Hepatic stellate cell (primary cell): ENCODE measurements around the gene PAXX.

Experiments used
- DNase-seq: peaks from one replicate; pipeline ENCODE4 v3.0.0; 2011; ENCODE audit warnings: low spot score

PAXX gene, protein sequence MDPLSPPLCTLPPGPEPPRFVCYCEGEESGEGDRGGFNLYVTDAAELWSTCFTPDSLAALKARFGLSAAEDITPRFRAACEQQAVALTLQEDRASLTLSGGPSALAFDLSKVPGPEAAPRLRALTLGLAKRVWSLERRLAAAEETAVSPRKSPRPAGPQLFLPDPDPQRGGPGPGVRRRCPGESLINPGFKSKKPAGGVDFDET

DNA sequence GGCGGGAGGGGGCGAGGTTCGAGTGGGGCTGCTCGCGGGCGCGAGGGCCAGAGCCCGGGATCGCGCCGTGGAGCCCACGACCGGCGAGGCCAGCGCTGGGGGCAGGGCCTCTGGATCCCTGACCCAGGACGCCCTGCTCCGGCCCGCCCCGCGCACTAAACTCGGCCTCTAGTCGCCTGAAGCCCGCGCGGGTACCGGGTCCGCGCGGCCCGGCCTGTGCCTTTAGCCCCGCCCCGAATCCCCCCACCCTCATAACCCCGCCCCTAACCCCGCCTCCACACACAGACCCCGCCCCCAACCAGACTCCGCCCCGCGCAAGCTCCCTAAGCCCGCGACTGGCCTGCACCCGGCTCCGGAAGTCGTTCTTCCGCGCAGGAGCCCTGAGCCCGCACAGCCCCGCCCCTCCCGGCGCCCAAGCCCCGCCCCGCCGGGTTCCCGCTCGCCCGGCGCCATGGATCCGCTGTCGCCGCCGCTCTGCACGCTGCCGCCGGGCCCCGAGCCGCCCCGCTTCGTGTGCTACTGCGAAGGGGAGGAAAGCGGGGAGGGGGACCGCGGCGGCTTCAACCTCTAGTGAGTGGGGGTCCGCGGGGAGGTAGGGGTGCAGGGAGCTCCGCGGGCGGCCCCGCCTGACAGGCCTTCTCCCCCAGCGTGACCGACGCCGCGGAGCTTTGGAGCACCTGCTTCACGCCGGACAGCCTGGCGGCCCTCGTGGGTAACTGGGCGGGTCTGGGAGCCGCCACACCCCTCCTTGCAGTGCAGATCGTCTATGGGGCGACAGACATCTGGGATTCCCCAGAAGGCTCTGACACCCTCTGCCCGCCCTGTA lies at the start of gene PAXX:
Gene PAXX (plus strand): TSS at position 430 of the 826 bp plus-strand sequence. CDS start 22 bp downstream, at position 452.
- DNase-seq, result peak; percentile 99

DNA sequence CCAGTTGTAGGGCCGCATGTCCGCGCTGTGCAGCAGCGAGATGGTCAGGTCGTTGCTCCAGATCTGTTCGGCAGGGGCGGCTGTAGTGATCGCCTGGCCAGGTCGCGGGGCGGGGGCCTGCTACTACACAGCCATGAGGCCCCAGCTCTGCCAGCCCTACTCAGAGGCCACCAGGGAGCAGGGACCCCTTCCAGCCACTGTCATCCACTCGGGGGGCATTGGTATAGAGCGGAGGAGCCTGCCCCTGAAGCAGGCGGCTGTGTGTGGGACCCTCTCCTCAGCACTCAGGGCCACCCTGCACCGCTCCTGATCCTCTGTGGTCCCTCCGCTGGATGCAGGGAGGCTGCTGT lies 49.4 kb upstream of the PAXX start:
- no peak for DNase-seq

DNA sequence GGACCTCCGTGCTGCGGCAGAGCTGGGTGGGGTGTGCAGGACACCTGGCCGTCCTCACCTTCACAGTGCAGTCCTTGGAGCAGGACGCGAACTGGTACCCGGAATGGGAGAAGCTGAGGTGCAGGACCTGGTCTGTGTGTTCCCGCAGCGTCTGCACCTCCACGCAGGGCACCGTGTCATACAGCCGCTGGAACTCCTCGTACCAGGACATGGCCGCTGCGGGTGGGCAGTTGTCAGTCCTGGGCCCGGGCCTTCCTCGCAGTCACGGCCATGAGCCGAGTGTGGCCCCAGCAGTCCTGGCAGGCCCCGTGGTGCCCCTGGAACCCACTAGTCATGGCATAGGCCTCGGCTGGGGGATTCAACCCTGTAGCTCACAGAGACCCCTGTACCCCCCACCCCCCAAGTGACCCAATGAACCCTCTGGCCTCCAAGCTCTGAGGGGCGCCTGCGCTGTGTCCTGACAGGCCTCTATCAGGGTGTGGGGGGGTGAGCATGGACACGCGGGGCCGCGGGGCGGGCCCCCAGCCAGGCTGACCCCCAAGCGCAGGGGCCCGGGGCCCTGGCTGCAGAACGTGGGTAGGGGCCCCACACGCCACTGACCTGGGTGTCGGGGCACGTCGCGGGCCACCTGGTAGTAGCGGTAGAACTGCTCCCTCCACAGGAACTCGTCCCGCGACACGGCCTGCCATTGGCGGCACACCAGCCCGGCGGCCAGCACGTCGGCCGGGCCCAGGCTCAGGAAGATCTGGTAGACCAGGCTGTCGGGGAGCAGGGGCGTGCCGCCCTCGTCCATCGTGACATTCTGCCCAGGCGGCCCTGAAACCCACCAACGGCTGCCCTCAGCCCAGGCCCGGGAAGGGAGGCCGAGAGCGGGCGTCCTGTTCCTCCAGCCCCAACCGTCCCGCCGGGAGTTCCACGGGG lies 48.7 kb upstream of the PAXX start:
- DNase-seq, result no peak

DNA sequence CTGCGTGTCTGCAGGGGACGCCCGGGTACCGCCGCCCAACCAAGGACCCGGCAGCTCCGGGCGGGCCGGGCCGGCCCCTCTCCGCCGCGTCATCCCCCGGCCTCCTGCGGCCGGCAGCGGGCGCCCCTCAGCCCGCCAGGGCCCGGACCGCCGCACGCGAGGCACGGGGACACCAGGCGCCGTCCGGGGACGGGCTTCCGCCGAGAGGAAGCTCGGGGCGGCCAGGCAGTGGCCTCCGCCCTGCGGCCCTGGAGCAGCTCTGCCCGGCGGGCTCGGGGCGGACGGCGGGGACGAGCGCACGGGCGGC lies 48.1 kb upstream of the PAXX start:
- DNase-seq, result peak; percentile 91

DNA sequence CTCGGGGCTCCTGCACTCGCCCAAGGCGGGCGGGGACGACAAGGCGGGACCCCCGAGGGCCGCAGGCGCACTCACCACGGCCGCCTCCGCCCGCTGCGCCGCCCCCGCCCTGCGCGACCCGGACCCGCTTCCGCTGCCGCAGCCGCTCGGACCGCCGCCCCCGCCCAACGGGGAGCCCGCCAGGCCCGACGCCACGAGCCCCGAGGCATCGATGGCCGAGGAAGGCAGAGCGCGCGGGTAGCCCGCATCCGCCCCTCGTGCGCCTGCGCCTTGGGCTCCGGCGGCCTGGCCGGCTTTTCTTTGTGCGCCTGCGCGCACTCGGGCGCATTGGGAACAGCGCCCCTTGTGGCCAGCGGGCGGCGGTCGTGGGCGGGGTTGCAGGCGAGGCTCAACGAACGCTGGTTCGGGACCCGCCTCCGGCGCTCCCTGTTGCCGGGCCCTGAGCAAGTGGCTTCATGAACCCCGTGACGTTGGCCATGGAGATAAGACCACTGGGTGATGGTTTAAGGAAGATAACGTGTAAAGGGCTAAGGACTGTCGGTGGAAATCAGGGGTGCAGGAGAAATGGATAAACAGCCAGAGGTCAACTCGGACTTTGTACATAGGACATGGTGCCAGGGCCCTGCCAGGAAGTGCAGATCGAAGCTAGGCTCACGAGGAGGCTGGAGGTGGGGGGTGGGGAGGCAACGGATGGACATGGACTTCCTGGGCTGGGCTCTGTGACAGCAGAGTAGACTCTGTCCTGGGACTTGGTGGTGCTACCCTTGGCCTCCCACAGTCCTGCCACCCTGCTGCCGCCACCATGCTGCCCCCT lies 47.5 kb upstream of the PAXX start, which contains the start of the genes C8G and FBXW5:
Gene C8G (plus strand): TSS at position 725 of the 814 bp plus-strand sequence. CDS start 78 bp downstream, at position 803.
Gene FBXW5 (minus strand): TSS at position 220 of the 814 bp plus-strand sequence. CDS start 655 bp downstream, outside the sequence.
- peak; percentile 100 for DNase-seq

DNA sequence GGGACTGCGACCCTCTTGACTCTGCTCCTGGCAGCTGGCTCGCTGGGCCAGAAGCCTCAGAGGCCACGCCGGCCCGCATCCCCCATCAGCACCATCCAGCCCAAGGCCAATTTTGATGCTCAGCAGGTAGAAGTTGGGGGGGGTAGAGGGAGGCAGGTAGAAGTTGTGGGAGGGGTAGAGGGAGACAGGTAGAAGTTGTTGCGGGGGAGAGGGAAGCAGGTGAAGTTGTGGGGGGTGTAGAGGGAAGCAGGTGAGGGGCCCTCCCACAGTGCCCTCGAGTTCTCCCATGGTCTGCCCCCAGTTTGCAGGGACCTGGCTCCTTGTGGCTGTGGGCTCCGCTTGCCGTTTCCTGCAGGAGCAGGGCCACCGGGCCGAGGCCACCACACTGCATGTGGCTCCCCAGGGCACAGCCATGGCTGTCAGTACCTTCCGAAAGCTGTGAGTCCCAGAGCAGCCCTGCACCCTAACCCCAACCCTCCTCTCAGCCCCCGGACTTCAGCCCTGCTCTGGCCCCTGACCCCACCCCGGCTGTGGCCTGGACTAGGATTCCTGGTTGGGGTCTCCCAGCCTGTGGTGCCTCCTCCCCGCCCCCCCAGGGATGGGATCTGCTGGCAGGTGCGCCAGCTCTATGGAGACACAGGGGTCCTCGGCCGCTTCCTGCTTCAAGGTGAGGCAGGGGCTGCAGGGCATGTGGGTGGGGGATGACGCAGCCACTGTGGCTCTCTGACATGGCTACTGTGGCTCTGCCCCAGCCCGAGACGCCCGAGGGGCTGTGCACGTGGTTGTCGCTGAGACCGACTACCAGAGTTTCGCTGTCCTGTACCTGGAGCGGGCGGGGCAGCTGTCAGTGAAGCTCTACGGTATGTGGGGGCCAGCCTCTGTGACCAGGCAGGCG lies 46.6 kb upstream of the PAXX start:
- DNase-seq, result no peak

DNA sequence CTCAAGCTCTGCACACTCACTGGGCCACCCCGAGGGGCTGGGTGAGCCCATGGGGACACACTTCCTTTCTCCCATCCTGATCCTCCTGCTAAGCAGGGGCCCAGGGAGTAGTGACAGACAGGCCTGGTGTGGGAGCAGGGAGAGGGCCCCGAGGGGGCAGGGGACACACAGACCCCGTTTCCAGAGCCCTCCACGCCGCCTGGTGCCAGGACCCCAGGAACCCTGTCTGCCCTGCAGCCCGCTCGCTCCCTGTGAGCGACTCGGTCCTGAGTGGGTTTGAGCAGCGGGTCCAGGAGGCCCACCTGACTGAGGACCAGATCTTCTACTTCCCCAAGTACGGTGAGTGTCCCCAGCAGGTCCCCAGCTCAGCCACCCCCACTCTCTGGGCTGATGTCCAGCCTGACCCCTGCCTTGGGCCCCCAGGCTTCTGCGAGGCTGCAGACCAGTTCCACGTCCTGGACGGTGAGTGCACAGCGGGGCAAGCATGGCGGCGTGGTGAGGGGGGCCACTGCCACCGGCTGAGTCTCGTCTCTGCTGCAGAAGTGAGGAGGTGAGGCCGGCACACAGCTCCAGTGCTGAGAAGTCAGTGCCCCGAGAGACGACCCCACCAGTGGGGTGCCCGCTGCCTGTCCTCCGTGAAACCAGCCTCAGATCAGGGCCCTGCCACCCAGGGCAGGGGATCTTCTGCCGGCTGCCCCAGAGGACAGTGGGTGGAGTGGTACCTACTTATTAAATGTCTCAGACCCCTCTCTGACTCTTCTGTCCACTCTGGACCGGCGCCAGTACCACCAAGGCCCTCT lies 45.8 kb upstream of the PAXX start:
- DNase-seq, result no peak

DNA sequence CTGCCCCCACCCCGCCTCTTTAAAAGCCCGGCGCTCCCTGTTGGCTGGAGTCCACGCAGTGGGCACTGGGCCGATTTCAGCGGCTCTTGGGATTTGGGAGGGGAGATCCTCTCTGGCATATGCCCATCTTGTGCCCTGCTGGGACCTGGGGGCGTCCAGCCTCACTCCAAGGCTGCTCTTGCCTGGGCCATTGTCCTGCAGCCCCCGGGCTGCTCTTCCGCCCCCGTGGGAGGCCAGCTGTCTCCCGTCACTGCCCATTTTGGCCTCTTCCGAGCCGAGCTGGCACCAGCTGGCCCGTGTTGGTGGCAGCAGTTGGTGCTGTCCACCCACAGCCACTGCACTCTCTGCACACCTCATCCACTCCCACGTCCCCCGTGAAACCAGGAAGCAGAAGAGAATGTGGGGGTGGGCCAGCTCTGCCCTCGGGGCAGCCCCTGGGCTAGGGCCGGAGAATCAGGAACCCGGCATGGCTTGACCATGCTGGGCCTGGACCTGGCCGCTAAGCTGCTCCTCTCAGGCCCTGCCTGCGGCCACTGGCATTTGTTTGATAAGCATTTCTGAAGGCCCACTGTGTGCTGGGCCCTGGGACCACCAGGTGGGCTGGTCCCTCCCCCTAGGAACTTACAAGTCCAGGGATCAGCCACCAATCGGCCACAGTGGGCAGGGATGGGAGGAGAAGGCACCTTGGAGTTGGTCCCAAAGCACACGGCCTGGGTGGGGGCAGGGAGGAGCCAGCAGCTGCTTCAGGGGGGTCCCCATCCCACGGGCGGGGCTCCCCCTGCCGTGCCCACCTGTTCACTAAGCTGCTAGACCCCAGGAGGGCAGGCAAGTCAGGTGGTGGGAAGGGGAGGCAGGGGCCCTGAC lies 45.0 kb upstream of the PAXX start:
- no peak for DNase-seq

DNA sequence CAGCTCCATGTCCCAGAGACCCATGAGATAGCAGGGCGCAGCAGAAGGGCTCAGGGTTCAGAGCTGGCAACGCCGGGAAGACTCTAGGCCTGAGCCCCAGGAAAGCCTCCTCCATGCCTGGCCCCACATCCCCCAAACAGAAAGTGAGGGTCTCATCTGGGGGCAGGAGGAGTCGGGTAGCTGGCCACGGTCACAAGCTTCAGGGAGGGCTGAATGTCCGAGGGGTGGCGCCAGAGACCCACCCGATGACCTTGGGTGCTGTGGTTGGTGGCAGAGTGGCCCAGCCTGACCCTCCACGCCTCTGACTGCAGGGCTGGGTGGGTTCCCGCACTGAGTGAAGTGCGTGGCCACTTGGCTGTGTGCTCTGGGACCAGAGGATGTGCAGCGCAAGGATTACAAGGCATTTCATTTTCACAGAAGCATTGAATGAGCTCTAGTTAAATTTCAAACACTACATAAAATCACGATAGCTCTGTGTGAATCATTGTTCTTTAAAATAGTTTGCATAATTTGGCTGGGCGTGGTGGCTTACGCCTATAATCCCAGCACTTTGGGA lies 44.2 kb upstream of the PAXX start:
- no peak for DNase-seq

DNA sequence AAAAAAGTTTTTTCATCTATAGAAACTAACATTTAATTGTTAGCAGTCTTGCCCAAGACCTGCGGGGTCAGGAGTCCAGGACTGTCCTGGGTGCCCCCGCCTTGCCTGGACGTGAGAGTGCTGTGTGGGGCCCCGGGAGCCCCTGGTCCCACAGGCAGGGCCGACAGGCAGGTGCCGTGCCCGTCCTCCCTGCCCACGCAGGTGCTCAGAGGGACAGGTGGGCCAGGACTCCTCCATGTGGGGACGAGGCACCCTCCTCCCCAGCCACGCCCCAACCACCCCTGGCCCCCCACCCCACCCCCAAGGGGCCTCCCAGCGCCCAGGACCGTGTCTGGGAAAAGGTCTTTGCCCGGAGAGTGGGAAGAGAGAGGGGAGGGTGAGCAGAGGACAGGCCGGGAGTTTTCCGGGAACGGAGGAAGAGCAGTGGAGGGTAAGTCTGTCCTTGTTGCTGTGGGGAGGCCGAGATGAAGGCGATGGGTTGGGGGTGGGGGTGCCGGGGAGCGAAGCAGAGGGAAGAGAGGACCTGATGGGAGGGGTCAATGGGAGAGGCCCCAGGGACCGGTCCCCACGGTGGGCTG lies 42.9 kb upstream of the PAXX start:
- DNase-seq, result no peak

DNA sequence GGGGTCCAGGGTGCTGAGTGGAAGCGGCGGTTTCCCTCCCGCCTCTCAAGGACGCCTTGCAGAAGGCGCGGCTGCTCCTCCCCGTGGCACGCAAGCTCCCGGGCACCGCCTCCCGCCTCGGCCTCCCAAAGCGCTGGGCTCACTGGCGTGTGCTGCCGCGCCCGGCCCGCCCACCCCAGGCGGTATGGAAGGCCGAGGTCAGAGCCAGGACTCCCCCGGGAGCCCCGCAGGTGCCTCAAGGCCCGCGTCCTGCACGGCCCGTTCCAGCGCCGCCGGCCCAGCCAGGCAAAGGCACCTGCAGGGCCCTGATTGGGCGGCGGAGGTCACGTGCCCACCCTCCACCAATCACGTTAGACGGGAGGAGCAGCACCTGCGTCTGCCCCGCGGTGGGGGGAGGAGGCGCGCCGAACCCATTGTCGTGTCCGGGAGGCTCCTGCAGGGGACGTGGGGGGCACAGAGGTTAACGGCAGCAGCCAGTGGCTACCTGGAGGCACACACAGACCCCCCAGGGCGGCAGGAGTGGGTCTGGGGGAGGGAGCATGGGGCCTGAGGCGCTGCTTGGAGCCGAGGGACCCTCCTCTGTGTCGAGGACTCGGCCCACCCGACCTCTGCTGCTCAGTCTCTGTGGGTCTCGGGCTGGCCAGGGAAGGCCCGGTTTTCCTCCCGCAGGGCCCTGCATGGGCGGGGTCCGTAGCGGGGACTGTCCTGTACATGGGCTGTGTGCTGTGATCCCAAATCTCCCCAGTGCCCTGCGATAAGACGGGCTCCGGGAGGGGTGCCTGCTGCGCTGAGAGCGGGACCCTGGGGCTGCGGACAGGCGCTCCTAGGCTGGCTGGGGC lies 42.2 kb upstream of the PAXX start:
- peak; percentile 100 for DNase-seq

DNA sequence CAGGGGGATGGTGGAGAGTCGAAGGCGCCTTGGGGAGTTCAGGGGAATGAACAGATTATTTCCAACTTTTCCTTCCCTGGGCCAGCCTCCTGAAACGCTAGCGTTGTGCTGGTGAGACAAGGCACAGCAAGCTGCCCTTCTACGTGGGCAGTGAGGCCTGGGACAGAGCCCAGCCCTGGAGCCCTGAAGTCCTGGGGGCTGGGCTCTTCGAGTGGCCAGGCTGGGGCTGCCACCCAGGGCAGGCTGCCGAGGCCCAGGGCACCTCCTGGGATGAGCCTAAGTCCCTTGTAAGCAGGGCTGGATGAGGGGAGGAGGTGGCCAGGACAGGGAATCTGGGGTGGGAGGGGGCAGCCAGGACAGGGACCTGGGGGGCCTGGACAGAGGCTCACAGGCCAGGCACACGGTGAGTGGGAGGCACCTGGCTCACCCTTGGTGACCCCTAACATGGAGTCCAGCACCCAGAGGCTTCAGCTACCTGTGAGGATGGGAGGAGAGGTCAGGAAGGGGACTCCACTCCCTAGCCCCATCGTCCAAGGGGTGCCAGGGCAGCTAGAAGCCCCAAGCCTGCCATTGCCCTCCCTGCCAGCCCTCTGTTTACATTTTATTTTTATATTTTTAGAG lies 41.5 kb upstream of the PAXX start:
- DNase-seq, result no peak

DNA sequence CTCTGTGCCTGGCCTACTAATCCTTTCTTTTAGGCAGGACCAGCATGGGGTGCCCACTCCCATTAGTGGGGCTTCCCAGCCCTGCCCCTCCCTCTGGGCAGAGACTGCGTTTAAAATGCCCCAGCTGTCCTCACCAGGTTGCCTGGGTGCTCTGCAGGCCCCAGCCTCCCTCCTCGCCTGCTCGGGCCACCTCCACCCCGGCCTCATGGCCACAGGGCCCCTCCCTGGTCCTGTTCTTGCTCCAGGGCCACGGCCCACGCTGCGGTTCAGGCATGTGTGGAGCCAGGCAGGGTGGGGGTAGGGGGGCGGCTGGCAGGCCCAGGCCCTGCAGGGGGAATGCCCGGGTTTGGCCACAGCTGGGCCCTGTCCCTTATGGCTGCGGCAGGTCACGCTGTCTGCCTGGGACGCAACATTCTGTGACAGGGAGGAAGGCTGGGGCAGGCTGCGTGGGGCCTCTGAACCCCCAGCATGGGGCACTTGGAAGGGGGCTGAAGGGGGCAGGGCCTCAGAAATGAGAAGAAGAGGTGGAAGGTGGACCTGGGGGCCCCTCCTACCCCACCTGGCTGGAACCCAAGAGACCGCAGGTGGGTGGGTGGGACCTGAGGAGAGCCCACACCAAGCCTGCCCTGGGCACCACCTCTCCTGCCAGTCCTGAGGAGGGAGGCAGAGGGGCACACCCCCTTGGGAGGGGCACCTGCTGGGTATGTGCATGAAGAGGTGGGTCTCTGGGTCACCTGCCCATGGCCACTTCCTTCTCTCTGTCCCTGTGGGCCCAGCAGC lies 40.5 kb upstream of the PAXX start, which contains the start of gene LCN12:
Gene LCN12 (plus strand): TSS at position 733 of the 780 bp plus-strand sequence. CDS start 55 bp downstream, outside the sequence.
- DNase-seq, result no peak

DNA sequence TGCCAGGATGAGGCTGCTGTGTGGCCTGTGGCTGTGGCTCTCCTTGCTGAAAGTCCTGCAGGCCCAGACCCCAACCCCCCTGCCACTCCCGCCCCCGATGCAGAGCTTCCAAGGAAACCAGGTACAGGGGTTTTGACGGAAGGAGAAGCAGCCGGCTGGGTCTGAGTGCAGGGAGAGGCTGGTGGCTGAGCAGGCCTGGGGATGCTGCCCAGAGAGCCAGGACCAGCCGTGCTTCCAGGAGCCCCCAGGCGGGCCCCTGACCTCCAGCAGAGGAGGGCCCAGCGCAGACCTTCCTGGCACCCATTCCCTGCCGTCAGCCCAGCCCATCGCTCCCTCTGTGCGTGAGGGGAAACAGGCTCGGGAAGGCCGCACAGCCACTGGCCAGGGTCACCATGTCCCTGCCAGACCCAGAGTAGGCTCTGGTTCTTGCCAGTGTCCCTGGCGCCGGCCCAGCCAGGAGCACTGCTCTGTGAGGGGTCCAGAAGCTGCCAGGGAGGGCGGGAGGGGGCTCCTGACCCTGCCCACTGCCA lies 39.8 kb upstream of the PAXX start:
- DNase-seq, result no peak
